ENCODE results near the gene PODXL2.

GRCh38 chr3:127587876-127588275, 41.1 kb upstream of the PODXL2 start:
- TF ChIP-seq, protein P1, sequence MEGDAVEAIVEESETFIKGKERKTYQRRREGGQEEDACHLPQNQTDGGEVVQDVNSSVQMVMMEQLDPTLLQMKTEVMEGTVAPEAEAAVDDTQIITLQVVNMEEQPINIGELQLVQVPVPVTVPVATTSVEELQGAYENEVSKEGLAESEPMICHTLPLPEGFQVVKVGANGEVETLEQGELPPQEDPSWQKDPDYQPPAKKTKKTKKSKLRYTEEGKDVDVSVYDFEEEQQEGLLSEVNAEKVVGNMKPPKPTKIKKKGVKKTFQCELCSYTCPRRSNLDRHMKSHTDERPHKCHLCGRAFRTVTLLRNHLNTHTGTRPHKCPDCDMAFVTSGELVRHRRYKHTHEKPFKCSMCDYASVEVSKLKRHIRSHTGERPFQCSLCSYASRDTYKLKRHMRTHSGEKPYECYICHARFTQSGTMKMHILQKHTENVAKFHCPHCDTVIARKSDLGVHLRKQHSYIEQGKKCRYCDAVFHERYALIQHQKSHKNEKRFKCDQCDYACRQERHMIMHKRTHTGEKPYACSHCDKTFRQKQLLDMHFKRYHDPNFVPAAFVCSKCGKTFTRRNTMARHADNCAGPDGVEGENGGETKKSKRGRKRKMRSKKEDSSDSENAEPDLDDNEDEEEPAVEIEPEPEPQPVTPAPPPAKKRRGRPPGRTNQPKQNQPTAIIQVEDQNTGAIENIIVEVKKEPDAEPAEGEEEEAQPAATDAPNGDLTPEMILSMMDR (IDR thresholded peaks at IDR 0.05) = no peak
- TF ChIP-seq POLR2A (IDR thresholded peaks at IDR 0.05) = no peak

Measured in breast epithelium (tissue), 3 donors.